ENCODE results near the gene LYPLA2. TPM values are rescaled to one million over a fixed set of nuclear protein-coding genes. Genes with fewer than 3 reads are reported as not detected.

The LYPLA2 gene
- total RNA-seq (2022; extraction: Qiagen RNA extraction) = 56.4 to 59.6 TPM (median 57.5 TPM) in 5 replicates

GRCh38 chr1:23790696-23791515 lies at the start of gene LYPLA2:
Gene LYPLA2, plus strand, starts transcription at chr1:23791145. Its CDS starts 1,538 bp downstream, at chr1:23792683.

GRCh38 chr1:23743287-23744152 lies 47.4 kb upstream of the LYPLA2 start, which contains the start of gene ELOA:
Gene ELOA, plus strand, starts transcription at chr1:23743471. Its CDS starts 33 bp downstream, at chr1:23743504.

DNA sequence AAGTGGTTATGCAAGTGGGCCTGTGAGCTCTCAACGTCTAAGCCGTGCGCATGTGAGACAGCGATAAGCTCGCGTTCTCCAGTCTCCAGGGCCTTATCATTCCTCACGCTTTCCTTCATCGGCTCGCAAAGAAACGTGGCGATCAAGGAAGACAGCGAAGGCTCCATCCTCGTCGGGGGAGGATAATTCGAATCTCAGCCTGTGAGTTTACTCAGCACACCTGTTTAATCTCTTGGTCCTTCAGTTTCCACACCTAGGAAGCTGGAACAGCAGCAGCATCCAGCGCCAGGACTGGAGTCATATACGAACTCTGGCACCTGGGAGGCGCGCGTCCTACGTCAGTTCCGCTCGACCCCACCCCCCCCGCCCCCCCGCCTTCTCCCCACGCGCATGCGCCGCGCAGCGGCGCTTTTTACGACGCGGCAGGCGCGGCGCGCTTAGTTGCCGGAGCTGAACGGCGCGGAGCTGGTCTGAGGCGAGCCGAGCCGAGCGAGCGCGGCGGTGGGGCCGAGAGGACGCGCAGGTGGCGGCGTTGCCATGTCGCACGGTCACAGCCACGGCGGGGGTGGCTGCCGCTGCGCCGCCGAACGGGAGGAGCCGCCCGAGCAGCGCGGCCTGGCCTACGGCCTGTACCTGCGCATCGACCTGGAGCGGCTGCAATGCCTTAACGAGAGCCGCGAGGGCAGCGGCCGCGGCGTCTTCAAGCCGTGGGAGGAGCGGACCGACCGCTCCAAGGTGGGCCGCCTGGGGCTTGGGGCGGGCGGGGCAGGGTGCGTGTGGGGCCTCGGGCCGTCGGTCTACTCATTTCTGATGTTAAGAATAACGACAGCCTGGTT lies 12.7 kb upstream of the LYPLA2 start, which contains the start of gene PITHD1:
Gene PITHD1, plus strand, starts transcription at position 440 of the 836 bp plus-strand sequence. Its CDS starts 98 bp downstream, at position 538.

GRCh38 chr1:23800400-23801337 lies 9.7 kb downstream of the LYPLA2 start, which contains the start of gene GALE:
Gene GALE, minus strand, starts transcription at chr1:23800754. Its CDS starts 1,747 bp downstream, at chr1:23799007.

DNA sequence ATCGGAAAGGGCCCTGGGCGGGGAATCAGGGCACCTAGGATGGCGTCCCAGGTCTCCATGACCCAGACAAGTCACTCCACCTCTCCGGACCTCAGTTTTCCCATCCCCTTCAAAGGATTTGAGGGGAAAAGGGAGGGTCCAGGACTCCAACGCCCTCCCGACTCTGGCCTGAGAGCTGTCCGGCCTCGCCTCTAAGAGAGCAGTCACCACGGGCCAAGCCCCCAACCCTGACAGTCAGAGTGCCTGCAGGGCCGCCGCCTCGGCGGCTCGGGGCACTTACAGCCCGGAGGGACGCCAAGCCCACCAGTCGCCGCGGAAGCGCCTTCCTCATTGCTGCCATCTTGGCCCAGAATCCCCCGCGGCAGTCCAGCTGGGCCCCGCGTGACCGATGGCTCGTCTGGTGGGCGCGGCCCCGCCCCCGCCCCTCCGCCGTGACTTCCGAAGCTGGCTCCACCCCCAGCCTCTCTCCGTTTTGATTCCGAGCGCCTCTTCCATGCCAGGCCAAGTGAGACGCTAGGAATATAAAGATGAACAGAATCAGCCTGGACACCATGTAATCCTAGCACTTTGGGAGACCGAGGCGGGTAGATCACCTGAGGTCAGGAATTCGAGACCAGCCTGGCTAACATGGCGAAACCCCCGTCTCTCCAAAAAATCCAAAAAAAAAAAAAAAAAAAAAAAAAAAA lies 34.3 kb downstream of the LYPLA2 start, which contains the start of gene HMGCL:
Gene HMGCL, minus strand, starts transcription at position 354 of the 686 bp plus-strand sequence. Its CDS starts 14 bp downstream, at position 340.

Other genes with a start within 250 kb of the LYPLA2 start
- 282 to 417 TPM (median 393 TPM) in 5 replicates for gene ID3, start 231.6 kb upstream of the LYPLA2 start, total RNA-seq (2022; extraction: Qiagen RNA extraction)
- 1,136 to 1,502 TPM (median 1,454 TPM) in 5 replicates for gene RPL11, start 99.3 kb upstream of the LYPLA2 start, total RNA-seq (2022; extraction: Qiagen RNA extraction)
- gene ELOA, start 47.7 kb upstream of the LYPLA2 start, total RNA-seq (2022; extraction: Qiagen RNA extraction) = 26.3 to 35.0 TPM (median 27.4 TPM) in 5 replicates
- gene PITHD1, start 12.7 kb upstream of the LYPLA2 start, total RNA-seq (2022; extraction: Qiagen RNA extraction) = 23.3 to 30.5 TPM (median 29.8 TPM) in 5 replicates
- 68.2 to 77.4 TPM (median 70.0 TPM) in 5 replicates for gene GALE, start 9.6 kb downstream of the LYPLA2 start, total RNA-seq (2022; extraction: Qiagen RNA extraction)
- 12.2 to 14.1 TPM (median 13.9 TPM) in 5 replicates for gene HMGCL, start 34.3 kb downstream of the LYPLA2 start, total RNA-seq (2022; extraction: Qiagen RNA extraction)
- gene FUCA1, start 77.1 kb downstream of the LYPLA2 start, total RNA-seq (2022; extraction: Qiagen RNA extraction) = 8.5 to 11.5 TPM (median 10.1 TPM) in 5 replicates
- gene CNR2, start 122.2 kb downstream of the LYPLA2 start, total RNA-seq (2022; extraction: Qiagen RNA extraction) = 0.01 TPM in 1 of 5 replicates, not detected in the others
- gene PNRC2, start 168.7 kb downstream of the LYPLA2 start, total RNA-seq (2022; extraction: Qiagen RNA extraction) = 29.0 to 39.1 TPM (median 33.8 TPM) in 5 replicates
- 89.6 to 99.1 TPM (median 94.2 TPM) in 5 replicates for gene SRSF10, start 189.2 kb downstream of the LYPLA2 start, total RNA-seq (2022; extraction: Qiagen RNA extraction)

All from A549 treated with AZD2906 at 1 μM for 4 hours (cell line).